CD4-positive, alpha-beta T cell treated with Interleukin-10 for 1 hour (primary cell): Measurements from ENCODE around the gene ING1.
"Not testable (repeated sequence)": the region's sequence is repeated elsewhere in the genome, so short reads cannot be mapped to it uniquely, and the experiment has no call there.

Source experiments
- DNase-seq: peaks from one replicate; pipeline ENCODE4 v3.0.0-alpha.2; 2020

The ING1 gene

DNA sequence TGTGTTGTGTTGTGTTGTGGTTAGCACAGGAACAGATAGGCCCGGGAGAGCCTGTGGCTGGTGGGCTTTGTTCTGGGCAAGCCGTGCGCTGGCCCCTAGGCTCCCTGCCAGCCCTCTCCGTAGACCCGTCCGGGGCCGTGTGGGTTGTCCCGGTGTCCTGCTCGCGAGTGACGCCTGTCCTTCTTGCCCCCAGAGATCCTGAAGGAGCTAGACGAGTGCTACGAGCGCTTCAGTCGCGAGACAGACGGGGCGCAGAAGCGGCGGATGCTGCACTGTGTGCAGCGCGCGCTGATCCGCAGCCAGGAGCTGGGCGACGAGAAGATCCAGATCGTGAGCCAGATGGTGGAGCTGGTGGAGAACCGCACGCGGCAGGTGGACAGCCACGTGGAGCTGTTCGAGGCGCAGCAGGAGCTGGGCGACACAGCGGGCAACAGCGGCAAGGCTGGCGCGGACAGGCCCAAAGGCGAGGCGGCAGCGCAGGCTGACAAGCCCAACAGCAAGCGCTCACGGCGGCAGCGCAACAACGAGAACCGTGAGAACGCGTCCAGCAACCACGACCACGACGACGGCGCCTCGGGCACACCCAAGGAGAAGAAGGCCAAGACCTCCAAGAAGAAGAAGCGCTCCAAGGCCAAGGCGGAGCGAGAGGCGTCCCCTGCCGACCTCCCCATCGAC is 5.7 kb downstream of the ING1 start:
- no peak for DNase-seq

DNA sequence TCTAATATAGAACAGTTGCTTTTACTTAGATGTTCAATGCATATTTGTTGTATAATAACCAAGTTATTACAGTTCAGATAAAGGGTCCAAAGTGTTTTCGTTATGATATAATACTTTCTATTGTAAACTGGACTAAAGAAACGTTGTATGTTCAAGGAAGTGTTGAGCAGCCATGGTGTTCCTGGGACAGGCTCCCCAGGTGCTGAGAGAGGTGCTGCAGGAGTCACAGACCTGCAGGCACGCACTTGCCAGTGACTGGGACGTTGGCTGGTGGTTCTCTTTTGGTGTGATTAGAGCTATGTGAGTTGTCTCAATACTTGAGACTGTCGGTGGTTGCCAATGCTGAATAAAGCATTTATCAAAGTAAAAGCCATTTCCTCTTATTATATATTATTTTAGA is 9.5 kb downstream of the ING1 start:
- no peak for DNase-seq

DNA sequence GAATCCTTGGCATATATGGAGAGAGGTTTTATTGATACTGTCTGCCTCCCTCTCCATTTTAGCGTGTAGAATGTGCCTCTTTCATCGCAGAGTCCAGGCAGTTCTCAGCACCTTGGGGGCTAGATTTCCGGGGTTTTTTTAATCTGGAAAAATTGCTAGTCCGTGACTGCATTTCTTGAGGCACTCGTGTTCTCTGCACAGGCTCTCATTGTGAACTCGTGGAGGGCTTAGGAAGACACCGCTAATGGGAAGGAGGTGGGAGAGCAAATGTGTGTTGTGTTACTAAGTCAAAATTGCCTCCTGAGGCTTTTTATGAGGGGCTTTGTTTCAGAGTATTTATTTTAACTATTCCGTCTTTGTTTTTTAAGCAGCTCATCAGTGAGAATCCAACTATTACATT is 10.1 kb downstream of the ING1 start:
- DNase-seq = no peak

GRCh38 chr13:110726153-110726552 is 12.7 kb downstream of the ING1 start:
- DNase-seq = not testable (repeated sequence)

GRCh38 chr13:110726726-110727125 is 13.2 kb downstream of the ING1 start:
- peak; percentile 65 for DNase-seq

GRCh38 chr13:110731072-110731471 is 17.6 kb downstream of the ING1 start:
- no peak for DNase-seq

DNA sequence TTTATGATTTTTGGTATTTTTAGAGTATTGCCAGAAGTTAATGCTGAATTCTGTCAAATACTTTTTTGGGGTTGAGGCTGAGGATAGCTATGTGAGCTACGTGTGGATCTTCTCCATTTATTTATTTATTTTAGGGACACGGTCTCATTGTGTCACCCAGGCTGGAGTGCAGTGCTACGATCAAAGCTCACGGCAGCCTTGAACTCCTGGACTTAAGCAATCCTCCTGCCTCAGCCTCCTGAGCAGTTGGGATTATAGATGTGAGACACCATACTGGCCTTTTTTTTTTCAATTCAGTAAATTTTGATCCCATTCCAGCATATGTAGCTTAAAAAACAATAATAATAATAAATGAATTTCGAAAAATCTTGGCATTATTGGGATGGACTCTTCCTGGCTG is 21.1 kb downstream of the ING1 start:
- DNase-seq = no peak

GRCh38 chr13:110737555-110737954 is 24.1 kb downstream of the ING1 start:
- no peak for DNase-seq

DNA sequence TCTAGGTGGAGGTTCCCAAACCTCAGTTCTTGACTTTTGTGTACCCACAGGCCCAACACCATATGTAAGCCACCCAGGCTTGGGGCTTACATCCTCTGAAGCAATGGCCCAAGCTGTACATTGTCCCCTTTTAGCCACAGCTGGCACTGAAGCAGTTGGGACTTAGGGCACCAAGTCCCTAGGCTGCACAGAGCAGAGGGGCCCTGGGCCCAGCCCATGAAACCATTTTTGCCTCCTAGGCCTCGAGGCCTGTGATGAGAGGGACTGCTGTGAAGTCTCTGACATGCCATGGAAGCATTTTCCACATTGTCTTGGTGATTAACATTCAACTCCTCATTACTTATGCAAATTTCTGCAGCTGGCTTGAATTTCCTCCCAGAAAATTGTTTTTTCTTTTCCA is 30.2 kb downstream of the ING1 start:
- DNase-seq = no peak

DNA sequence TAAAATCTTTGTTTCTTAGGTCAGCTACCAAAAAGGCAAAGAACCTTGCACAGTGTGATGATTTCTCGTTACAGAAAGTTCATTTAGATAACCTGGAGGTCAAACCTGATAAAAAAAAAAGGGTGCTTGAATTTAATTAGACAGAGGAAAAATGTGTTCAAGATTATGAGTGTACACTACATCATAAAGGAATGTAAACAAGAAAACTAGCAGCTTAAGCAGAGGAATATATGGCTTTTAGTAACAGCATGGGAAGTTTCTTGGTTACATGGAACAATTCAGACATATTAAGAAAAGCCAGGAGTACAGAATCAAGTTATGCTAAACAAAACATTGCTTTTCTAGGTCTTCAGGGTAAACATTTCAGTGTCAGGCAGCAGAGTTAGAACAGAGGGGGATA is 32.9 kb downstream of the ING1 start:
- no peak for DNase-seq

- DNase-seq = no peak
These were observed 34.8 kb downstream of the ING1 start for GRCh38 chr13:110748271-110748670.

- DNase-seq = no peak
These were observed 42.7 kb downstream of the ING1 start for GRCh38 chr13:110756219-110756631.

- DNase-seq = no peak
These were observed 43.8 kb downstream of the ING1 start for GRCh38 chr13:110757296-110757695.

DNA sequence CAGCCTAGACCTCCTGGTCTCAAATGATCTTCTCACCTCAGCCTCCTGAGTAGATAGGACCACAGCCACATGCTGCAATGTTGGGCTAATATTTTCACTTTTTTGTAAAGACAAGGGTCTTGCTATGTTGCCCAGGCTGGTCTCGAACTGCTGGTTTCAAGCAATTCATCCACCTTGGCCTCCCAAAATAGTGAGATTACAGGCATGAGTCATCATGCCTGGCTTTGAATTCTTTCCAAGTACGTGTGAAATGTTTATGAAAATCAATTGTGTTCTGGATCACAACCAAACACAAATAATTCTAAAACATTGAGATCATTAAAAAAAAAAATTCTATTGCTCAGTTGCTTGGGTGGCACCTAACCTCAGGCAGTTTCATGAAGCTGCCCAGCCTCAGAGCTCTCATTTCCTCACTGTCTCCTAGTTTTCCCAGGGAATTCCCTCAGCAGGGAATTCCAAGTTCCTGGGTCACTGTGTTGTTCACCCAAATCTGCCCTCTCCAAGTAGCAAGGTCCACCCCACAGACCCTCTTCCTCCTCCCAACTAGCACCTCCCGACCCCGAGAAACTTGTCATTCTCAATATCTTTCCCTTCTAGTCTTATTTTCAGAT is 44.8 kb downstream of the ING1 start:
- DNase-seq = no peak

DNA sequence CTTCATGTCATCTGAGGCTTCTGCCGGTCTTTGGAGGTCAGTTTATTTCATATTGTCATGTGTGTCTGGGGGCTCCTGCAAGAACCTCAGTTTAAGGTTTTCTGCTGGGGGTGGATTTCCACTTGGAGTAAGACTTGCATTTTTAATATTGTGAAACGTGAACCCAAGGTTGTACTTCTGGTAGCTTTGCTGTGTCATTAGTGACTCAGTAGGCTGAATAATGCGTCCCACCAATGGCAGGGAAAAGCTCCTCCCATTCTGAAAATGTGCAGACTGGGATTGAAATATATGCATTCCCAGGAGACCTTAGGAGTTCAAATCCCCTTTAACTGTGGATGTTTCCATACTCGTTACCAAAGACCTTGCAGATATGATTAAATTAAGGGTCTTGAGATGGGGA is 46.2 kb downstream of the ING1 start:
- DNase-seq = no peak

- DNase-seq = no peak
These were observed 47.1 kb downstream of the ING1 start for GRCh38 chr13:110760611-110761010.

DNA sequence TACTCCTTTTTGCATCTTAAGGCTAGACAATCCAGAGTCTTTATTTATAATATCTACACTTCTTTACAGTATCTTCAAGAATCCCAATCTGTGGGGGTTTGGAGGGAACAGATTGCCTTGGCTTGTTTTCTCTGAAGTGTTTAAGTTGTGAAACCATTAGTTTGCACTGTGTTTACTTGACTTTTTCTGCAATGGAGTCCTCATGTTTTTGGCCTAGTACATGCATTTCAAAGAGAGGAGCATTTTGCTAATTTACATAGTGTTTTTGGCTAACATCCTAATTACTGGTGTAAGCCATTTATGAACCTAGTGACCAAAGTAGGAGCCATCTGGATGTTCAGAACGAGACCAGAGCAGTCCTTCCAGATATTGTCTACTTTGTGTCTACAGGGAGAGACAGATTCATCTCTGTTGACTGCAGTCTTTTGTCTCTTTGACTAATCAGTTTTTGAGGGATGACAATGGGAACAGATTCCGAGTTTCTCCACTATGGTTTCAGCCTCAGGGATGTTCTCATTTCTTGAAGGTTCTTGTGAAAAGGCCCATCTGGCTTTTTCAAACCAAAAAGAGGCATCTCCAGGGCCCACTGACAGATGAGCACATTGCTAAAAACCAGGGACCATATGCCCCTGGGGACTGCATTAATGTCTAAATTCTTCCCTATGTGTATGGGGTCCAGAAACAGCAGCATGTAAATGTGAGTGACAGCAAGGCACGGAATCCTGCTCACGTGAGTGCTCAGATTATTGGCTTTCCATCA is 53.4 kb downstream of the ING1 start:
- DNase-seq = no peak

DNA sequence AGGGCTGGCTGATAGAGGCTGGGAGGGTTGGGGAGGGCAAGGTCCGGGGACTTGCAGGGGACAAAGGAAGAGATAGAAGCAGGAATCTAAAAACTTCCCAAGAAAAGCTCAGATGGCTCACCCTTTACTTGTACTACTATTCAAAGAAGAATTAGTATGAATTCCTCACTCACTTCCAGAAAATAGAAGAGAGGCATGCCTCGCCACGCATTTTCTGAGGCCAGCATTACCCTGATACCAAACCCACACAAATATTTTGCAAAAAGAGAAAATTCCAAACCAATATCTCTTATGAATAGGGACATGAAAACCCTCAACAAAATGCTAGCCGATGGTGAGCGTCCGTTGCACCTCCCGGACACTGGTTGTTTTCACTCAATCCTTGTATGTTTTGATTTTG is 54.0 kb downstream of the ING1 start:
- DNase-seq = no peak

GRCh38 chr13:110769097-110769496 is 55.6 kb downstream of the ING1 start:
- no peak for DNase-seq

GRCh38 chr13:110770678-110771077 is 57.2 kb downstream of the ING1 start:
- no peak for DNase-seq

- DNase-seq = no peak
These were observed 57.7 kb downstream of the ING1 start for GRCh38 chr13:110771194-110771593.

- DNase-seq = no peak
These were observed 58.8 kb downstream of the ING1 start for GRCh38 chr13:110772091-110772984.
